Measurements from ENCODE around the gene MACROH2A1.

DNA sequence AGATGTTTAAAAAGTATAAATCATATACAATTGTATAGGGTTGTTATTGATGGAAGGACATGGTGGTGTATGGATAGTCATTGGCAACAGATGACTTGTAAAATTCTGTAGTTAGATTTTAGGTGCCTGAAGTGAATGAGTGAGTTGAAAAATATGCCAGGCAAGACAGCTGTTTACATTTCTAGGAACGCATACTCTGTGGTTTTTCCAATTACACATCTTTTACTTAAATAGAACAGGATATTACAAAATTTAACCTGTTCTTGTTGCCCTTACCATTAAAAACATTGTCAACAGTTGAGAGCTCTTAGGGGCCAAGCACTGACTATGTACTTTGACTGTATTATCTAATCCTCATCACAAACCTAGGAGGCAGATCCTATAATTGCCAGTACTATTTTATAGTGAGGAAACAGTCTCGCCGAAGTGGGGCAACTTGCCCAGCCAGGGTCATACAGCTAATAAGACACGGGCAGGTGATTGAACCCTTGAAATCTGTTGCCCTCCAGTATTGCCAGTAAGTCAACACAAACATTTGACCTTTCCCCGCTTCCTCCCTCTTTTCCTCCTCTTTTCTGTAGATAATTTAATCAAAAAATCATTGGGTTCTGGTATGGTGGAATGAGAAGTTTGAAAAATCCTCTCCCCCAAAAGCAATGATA lies 88.6 kb downstream of the MACROH2A1 start:
- TF ChIP-seq, protein P1, sequence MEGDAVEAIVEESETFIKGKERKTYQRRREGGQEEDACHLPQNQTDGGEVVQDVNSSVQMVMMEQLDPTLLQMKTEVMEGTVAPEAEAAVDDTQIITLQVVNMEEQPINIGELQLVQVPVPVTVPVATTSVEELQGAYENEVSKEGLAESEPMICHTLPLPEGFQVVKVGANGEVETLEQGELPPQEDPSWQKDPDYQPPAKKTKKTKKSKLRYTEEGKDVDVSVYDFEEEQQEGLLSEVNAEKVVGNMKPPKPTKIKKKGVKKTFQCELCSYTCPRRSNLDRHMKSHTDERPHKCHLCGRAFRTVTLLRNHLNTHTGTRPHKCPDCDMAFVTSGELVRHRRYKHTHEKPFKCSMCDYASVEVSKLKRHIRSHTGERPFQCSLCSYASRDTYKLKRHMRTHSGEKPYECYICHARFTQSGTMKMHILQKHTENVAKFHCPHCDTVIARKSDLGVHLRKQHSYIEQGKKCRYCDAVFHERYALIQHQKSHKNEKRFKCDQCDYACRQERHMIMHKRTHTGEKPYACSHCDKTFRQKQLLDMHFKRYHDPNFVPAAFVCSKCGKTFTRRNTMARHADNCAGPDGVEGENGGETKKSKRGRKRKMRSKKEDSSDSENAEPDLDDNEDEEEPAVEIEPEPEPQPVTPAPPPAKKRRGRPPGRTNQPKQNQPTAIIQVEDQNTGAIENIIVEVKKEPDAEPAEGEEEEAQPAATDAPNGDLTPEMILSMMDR (IDR thresholded peaks at IDR 0.05; ENCODE audit: insufficient read depth, low read length, poor library complexity, severe bottlenecking) = no peak
- no peak for TF ChIP-seq EZH2phosphoT487 (conservative IDR thresholded peaks at IDR 0.05; ENCODE audit: low read length)
